ENCODE data around the gene KRTAP21-2. TPM values are rescaled to one million over a fixed set of nuclear protein-coding genes. Genes with fewer than 3 reads are reported as not detected.

The KRTAP21-2 gene

DNA sequence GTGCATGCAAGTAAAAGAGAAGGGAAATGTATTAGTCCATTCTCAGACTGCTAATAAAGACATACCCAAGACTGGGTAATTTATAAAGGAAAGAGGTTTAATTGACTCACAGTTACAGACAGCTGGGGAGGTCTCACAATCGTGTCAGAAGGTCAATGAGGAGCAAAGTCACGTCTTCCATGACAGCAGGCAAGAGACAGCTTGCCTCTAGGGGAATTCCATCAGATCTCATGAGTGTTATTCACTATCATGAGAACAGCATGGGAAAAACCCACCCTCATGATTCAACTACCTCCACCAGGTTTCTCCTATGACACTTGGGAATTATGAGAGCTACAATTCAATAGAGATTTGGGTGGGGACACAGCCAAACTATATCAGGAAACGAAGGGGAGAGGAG is 36.6 kb downstream of the KRTAP21-2 start:
- no peaks in the 10 kb centered on the region for H3K27me3 ChIP-seq (ENCODE audit: control insufficient read depth in 1 of 2, insufficient read depth in 1 of 2, low read length in 2 of 2)

GRCh38 chr21:30707409-30707808 is 39.6 kb downstream of the KRTAP21-2 start:
- Histone ChIP-seq H2AFZ (ENCODE audit: low read depth, low read length) (no peak overlapping the region), H3K27ac (ENCODE audit: low read length, poor library complexity, severe bottlenecking) (no peak overlapping the region), H3K18ac (ENCODE audit: low read depth in 1 of 2, low read length in 2 of 2) (no peak overlapping the region), H3K36me3 (ENCODE audit: control insufficient read depth in 1 of 2, insufficient read depth in 2 of 2, low read depth in 1 of 2, low read length in 2 of 2) (no peaks in the 10 kb centered on the region), H3K23ac (ENCODE audit: low read length in 2 of 2) (no peak overlapping the region), H2BK5ac (ENCODE audit: low read depth, low read length, poor library complexity, severe bottlenecking) (no peak overlapping the region), H2AK5ac (ENCODE audit: low read length, severe bottlenecking) (no peak overlapping the region), H2BK15ac (ENCODE audit: low read depth, poor library complexity, severe bottlenecking) (no peak overlapping the region), H3K14ac (ENCODE audit: low read length in 2 of 2) (no peak overlapping the region), H3K4me1 (ENCODE audit: control insufficient read depth, insufficient read depth, low read depth, low read length) (no peaks in the 10 kb centered on the region), H3K9me3 (ENCODE audit: control insufficient read depth, low read length) (peaks cover 21% of the 10 kb centered on the region), H4K8ac (ENCODE audit: low read length) (no peak overlapping the region), H3K4ac (ENCODE audit: low read depth in 1 of 2, low read length in 2 of 2) (no peak overlapping the region), H3K27me3 (ENCODE audit: control insufficient read depth in 1 of 2, insufficient read depth in 1 of 2, low read length in 2 of 2) (no peaks in the 10 kb centered on the region), H2BK12ac (ENCODE audit: low read length in 2 of 2) (no peak overlapping the region), H2BK120ac (ENCODE audit: low read depth, low read length) (no peak overlapping the region), H3K9ac (ENCODE audit: low read length) (no peak overlapping the region), H3K79me1 (replicated peaks; ENCODE audit: low read length, poor library complexity, severe bottlenecking) (no peaks in the 10 kb centered on the region), H4K91ac (ENCODE audit: low read length) (no peak overlapping the region), H3K4me3 (ENCODE audit: insufficient read depth in 1 of 2, low read depth in 1 of 2, low read length in 2 of 2) (no peak overlapping the region), H3K4me2 (ENCODE audit: low read length, poor library complexity, severe bottlenecking) (no peak overlapping the region)
- no peak for DNase-seq

More for the DNA sequence above, 36.6 kb downstream of the KRTAP21-2 start:
- H3K27ac ChIP-seq (ENCODE audit: low read length, poor library complexity, severe bottlenecking) = no peak overlapping the region
- H2BK15ac ChIP-seq (ENCODE audit: low read depth, poor library complexity, severe bottlenecking) = no peak overlapping the region
- no peak overlapping the region for H3K4ac ChIP-seq (ENCODE audit: low read depth in 1 of 2, low read length in 2 of 2)
- no peak overlapping the region for H2AFZ ChIP-seq (ENCODE audit: low read depth, low read length)
- H3K23ac ChIP-seq (ENCODE audit: low read length in 2 of 2) = no peak overlapping the region
- 15% methylated on average over 3 of the region's 3 CpGs for WGBS
- no peak overlapping the region for H2BK120ac ChIP-seq (ENCODE audit: low read depth, low read length)
- no peak overlapping the region for H2BK5ac ChIP-seq (ENCODE audit: low read depth, low read length, poor library complexity, severe bottlenecking)
- no peak overlapping the region for H4K8ac ChIP-seq (ENCODE audit: low read length)
- H3K9me3 ChIP-seq (ENCODE audit: control insufficient read depth, low read length) = peaks cover 28% of the 10 kb centered on the region
- no peak overlapping the region for H4K91ac ChIP-seq (ENCODE audit: low read length)
- no peak overlapping the region for H3K9ac ChIP-seq (ENCODE audit: low read length)
- H3K79me1 ChIP-seq (replicated peaks; ENCODE audit: low read length, poor library complexity, severe bottlenecking) = no peaks in the 10 kb centered on the region
- no peak overlapping the region for H2AK5ac ChIP-seq (ENCODE audit: low read length, severe bottlenecking)
- H3K4me1 ChIP-seq (ENCODE audit: control insufficient read depth, insufficient read depth, low read depth, low read length) = no peaks in the 10 kb centered on the region
- DNase-seq = no peak
- no peaks in the 10 kb centered on the region for H3K36me3 ChIP-seq (ENCODE audit: control insufficient read depth in 1 of 2, insufficient read depth in 2 of 2, low read depth in 1 of 2, low read length in 2 of 2)
- no peak overlapping the region for H3K4me2 ChIP-seq (ENCODE audit: low read length, poor library complexity, severe bottlenecking)
- no peak overlapping the region for H3K4me3 ChIP-seq (ENCODE audit: insufficient read depth in 1 of 2, low read depth in 1 of 2, low read length in 2 of 2)
- H2BK12ac ChIP-seq (ENCODE audit: low read length in 2 of 2) = no peak overlapping the region
- no peak overlapping the region for H3K18ac ChIP-seq (ENCODE audit: low read depth in 1 of 2, low read length in 2 of 2)
- no peak overlapping the region for H3K14ac ChIP-seq (ENCODE audit: low read length in 2 of 2)

Small RNAs within 50 kb of the gene (small RNA-seq; reads per million reads assigned to genes)
- gene AP000244.1 (ENCODE audit: low read depth) (not detected), gene KRTAP21-3 (ENCODE audit: low read depth) (not detected)
